Heart right ventricle (tissue), 16 donors: ENCODE results near the gene KNDC1. TPM values are rescaled to one million over a fixed set of nuclear protein-coding genes. Genes with fewer than 3 reads are reported as not detected.
"Not testable (repeated sequence)": the region's sequence is repeated elsewhere in the genome, so short reads cannot be mapped to it uniquely, and the experiment has no call there.

Source experiments
- ATAC-seq, 8 donors: fragments of 200-7000 bp; cut with Tn5 transposase; one replicate each; pipeline ENCODE4 v1.9.1; 2020; ENCODE audit warnings: mild to moderate bottlenecking in 8 of 8, moderate library complexity in 8 of 8, moderate number of reproducible peaks in 1 of 8
- DNase-seq, 2 donors: peaks; one replicate each; pipeline ENCODE4 v3.0.0-alpha.2; 2020
- H3K27ac ChIP-seq, 10 donors: fragments of 200-600 bp; sonication (generic) in 2 of 10; one replicate each; pipeline versions ENCODE4 v1.5.0 to v1.8.0; 2020 to 2022; ENCODE audit warnings: mild to moderate bottlenecking in 3 of 10
- H3K27me3 ChIP-seq, 7 donors: fragments of 200-600 bp; one replicate each; pipeline ENCODE4 v1.8.0; 2021 to 2022; ENCODE audit warnings: mild to moderate bottlenecking in 2 of 7
- H3K36me3 ChIP-seq, 9 donors: fragments of 200-600 bp; sonication (generic) in 1 of 9; one replicate each; pipeline versions ENCODE4 v1.5.0 to v1.8.0; 2020 to 2022; ENCODE audit warnings: mild to moderate bottlenecking in 2 of 9
- H3K4me1 ChIP-seq, 9 donors: fragments of 200-600 bp; sonication (generic) in 1 of 9; one replicate each; pipeline versions ENCODE4 v1.5.0 to v1.8.0; 2020 to 2022; ENCODE audit warnings: mild to moderate bottlenecking in 4 of 9
- H3K4me3 ChIP-seq, 10 donors: fragments of 200-600 bp; sonication (generic) in 2 of 10; one replicate each; pipeline versions ENCODE4 v1.5.0 to v1.8.0; 2020 to 2022; ENCODE audit warnings: mild to moderate bottlenecking in 7 of 10, moderate library complexity in 2 of 10
- H3K9me3 ChIP-seq, 11 donors: fragments of 200-600 bp in 10 of 11; sonication (generic) in 2 of 11; one replicate each; pipeline versions ENCODE4 v1.5.0 to v1.8.0; 2013 to 2022; ENCODE audit warnings: mild to moderate bottlenecking in 2 of 11, control low read depth in 1 of 11, moderate library complexity in 1 of 11
- CTCF ChIP-seq, 9 donors: fragments of 200-600 bp; sonication (generic) in 2 of 9; IDR thresholded peaks; one replicate each; pipeline versions ENCODE4 v1.5.0 to v1.8.0; 2021 to 2022; ENCODE audit warnings: antibody characterized with exemption in 9 of 9, mild to moderate bottlenecking in 5 of 9, moderate library complexity in 1 of 9
- WGBS, 2 donors: extraction: QIAGEN DNeasy Blood & Tissue Kit; methylation state at CpG; one replicate each; pipeline ENCODE4 v1.1.7; 2013; ENCODE audit warnings: inconsistent platforms in 1 of 2; 5-methylcytosine and 5-hydroxymethylcytosine counted together
- intact Hi-C, 10 donors: fragments of 100-400 bp; cut with DNase I; formaldehyde crosslinking; loops; one replicate each; pipeline versions ENCODE4 v1.11.1 to v1.14.2; 2022
- polyA plus RNA-seq, 2 donors: library from polyadenylated mRNA; stranded (reverse); fragments of 200-250 nt; gene quantifications; one replicate each; pipeline ENCODE4 v1.2.3, GENCODE V29; 2013
- total RNA-seq, 10 donors: library from RNA; stranded (reverse); fragmentation: NEBNext Ultra II Directional in 3 of 10; extraction: Animal tissue kit (Norgen Biotek cat#: 25700) in 3 of 10; gene quantifications; one replicate each; pipeline versions ENCODE4 v1.2.1 to v1.2.4, GENCODE V29; 2021 to 2023
- donor health status: Arrhythmogenic right ventricular cardiomyopathy.
- donor health status: ischemic (EF 13 %, LVEDD 7.1; RV severe dilation, severe dysfunction).
- donor health status: healthy with polysubstance abuse.
- donor health status: DM: no; HTN: yes; CAD: no.
- donor health status: DM: no; HTN: no; CAD: no.
- donor health status: ischemic (EF 25% LVEDD 6.9; RV normal size, moderate dysfunction).
- donor health status: ischemic (EF 25% LVEDD 5.7; RV mildly dilated, moderate dysfunction).
- donor health status: healthy.
- donor health status: DM: yes; HTN: yes; CAD: no.
- donor health status: Ischemic cardiomyopathy.
- donor health status: ischemic (EF 35%, LVEDD 5.7; RV mildly dilated, moderate dysfunction).
- donor health status: nonischemic (EF 11% LVEDD 7.7; RV severe dilation, severe dysfunction).
- donor health status: DM: yes; HTN: yes; CAD: no.
- donor health status: PGD.
- donor health status: ischemic (EF 29% LVEDD 5.4; RV normal size, mild dysfunction).
- donor health status: nonischemic (EF 23%, LVEDD 6.1; RV moderate dilation, normal function).

The KNDC1 gene
- total and polyA plus RNA-seq, 12 donors: 0.04 to 0.88 (median 0.14) TPM; not detected in 3

GRCh38 chr10:133264461-133264860 is 104.4 kb downstream of the KNDC1 start:
- DNase-seq: no peak
- Histone ChIP-seq H3K9me3 (no peaks in the 10 kb centered on the region), H3K36me3 (peaks cover 0 to 29% (median 0%) of the 10 kb centered on the region in 9 donors), H3K27ac (no peak overlapping the region), H3K27me3 (no peaks in the 10 kb centered on the region), H3K4me1 (peaks cover 7 to 42% (median 19%) of the 10 kb centered on the region in 9 donors), H3K4me3 (no peak overlapping the region)
- 69 to 73% methylated on average over 9 of the region's 9 CpGs for WGBS, 2 donors
- ATAC-seq: no peak
- no peak for TF ChIP-seq CTCF (IDR thresholded peaks at IDR 0.05)
- intact Hi-C loops: no loop called here

DNA sequence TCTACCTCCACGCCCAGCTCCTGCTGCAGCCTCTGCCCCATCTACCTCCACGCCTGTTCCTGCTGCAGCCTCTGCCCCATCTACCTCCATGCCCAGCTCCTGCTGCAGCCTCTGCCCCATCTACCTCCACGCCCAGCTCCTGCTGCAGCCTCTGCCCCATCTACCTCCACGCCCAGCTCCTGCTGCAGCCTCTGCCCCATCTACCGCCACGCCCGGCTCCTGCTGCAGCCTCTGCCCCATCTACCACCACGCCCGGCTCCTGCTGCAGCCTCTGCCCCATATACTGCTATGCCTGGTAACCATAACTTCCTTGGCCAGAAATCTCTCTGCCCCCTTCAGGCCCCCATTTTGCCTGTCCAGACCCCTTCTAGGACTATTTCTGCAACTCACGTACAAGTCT is 105.0 kb downstream of the KNDC1 start:
- DNase-seq, H3K27me3 ChIP-seq, ATAC-seq, intact Hi-C loops, H3K4me3 ChIP-seq, H3K9me3 ChIP-seq, H3K27ac ChIP-seq: not testable (repeated sequence)
- peaks cover 7 to 37% (median 19%) of the 10 kb centered on the region in 9 donors for H3K4me1 ChIP-seq
- 87 to 92% methylated on average over 10 of the region's 10 CpGs for WGBS, 2 donors
- peaks cover 0 to 35% (median 0%) of the 10 kb centered on the region in 9 donors for H3K36me3 ChIP-seq

DNA sequence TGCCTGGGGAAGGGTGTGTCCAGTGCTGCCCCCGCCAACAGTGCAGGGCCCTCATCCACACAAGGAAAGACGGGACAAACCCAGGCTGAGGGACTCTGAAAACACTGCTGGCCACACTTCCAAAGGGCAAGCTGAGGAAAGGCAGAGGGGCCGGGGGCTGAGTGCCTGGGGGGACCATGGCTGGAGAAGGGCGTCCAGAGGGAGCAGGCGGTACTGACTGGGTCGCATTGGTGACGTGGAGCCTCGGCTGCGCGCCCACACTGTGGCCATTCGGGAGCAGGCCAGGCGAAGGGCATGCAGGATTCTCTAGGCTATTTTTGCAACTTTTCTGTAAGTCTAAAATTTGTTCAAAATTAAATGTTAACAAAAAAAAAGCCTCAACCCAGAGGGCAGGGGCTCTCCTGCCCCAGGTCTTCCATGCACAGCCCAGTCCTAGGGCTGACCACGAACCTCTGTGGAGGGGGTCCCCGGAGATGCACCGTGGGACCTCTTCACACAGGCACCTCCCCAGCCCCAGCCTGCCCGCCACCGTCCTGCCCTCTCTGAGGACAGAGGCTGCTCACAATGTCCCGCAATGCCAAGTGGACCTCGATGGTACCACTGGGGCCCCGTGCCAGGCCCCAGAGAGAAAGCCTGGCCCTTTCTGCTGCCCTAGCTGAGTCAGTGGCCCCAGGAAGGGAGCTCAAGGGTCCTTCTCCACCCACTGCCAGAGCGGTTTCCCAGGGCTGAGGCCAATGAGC is 106.2 kb downstream of the KNDC1 start:
- Histone ChIP-seq H3K27me3 (no peaks in the 10 kb centered on the region), H3K36me3 (peaks cover 0 to 47% (median 0%) of the 10 kb centered on the region in 9 donors), H3K4me3 (no peak overlapping the region), H3K4me1 (peaks cover 7 to 26% (median 10%) of the 10 kb centered on the region in 9 donors), H3K27ac (no peak overlapping the region), H3K9me3 (no peaks in the 10 kb centered on the region)
- TF ChIP-seq CTCF (IDR thresholded peaks at IDR 0.05): no peak
- DNase-seq (no peak), ATAC-seq (no peak)
- intact Hi-C loops: no loop called here
- WGBS, 2 donors: 85 to 91% methylated on average over 21 of the region's 21 CpGs

DNA sequence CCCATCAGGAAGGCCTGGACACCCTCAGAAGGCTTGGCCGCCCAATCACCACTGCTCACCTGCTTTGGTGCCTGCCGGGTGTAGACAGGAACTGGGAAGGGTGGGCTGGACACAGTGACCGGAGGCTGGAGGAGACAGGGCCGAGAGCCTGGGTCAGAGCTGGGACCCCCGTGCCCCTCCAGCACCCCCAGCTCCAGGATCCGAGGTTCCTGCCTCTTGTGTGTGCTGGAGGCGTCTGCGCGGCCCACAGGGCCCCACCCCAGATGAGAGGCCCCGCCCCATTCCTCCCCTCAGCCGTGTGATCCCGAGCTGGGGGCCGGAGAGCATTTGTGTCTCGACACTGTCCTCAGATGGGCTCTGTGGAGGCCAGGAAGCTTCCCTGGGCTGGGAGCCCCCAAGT is 107.3 kb downstream of the KNDC1 start:
- H3K36me3 ChIP-seq: peaks cover 0 to 56% (median 0%) of the 10 kb centered on the region in 9 donors
- H3K9me3 ChIP-seq: no peaks in the 10 kb centered on the region
- TF ChIP-seq CTCF (IDR thresholded peaks at IDR 0.05): no peak
- intact Hi-C loops: no loop called here
- H3K4me3 ChIP-seq: no peak overlapping the region
- H3K4me1 ChIP-seq: peaks cover 4 to 20% (median 5%) of the 10 kb centered on the region in 9 donors
- no peaks in the 10 kb centered on the region for H3K27me3 ChIP-seq
- no peak for ATAC-seq
- no peak overlapping the region for H3K27ac ChIP-seq
- 74 to 81% methylated on average over 14 of the region's 14 CpGs for WGBS, 2 donors
- DNase-seq: no peak

DNA sequence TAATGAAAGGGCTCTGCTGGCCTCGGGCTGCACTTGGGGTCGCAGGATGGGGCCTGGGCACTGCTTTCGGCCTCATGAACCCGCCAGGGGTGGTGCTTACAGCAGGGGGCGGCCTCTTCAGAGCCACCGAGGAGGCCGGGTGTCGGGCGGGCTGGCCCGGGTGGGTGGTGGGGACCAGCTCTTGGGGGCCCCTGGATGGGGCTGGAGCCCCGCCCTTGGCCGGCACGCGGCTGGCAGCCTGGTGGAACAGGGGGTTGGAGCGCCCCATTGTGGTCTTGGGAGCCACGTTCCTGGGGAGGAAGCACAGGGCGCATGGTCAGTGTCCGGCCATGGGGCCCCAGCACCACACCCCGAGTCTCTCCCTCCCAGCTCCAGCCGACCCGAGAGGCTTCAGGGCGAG is 107.8 kb downstream of the KNDC1 start:
- H3K36me3 ChIP-seq: peaks cover 0 to 59% (median 0%) of the 10 kb centered on the region in 9 donors
- intact Hi-C loops: no loop called here
- no peak for DNase-seq
- peaks cover 0 to 14% (median 0%) of the 10 kb centered on the region in 9 donors for H3K4me1 ChIP-seq
- H3K4me3 ChIP-seq: no peak overlapping the region
- no peaks in the 10 kb centered on the region for H3K9me3 ChIP-seq
- H3K27ac ChIP-seq: no peak overlapping the region
- no peak for ATAC-seq
- TF ChIP-seq CTCF (IDR thresholded peaks at IDR 0.05): no peak
- no peaks in the 10 kb centered on the region for H3K27me3 ChIP-seq
- 88 to 89% methylated on average over 19 to 22 of the region's 22 CpGs for WGBS, 2 donors
